A549 (cell line): Measurements from ENCODE around the gene NR4A2. TPM values are rescaled to one million over a fixed set of nuclear protein-coding genes. Genes with fewer than 3 reads are reported as not detected.

Source experiments
- ATAC-seq, 2 experiments: fragments of 200-7000 bp in 1 of 2; fragments of >200 bp in 1 of 2; cut with Nextera tagmentation in 1 of 2; cut with Tn5 transposase in 1 of 2; 3 replicates each; pipeline versions ENCODE4 v1.8.0 to v1.9.1; 2018 to 2020; ENCODE audit warnings: mild to moderate bottlenecking in 1 of 2, moderate library complexity in 1 of 2
- CTCF ChIA-PET: fragments of 300-600 bp; sonication (Branson Sonifier 250); formaldehyde crosslinking; extraction: SDS; loops from one replicate; lab custom pipeline; 2021; ENCODE audit warnings: antibody characterized with exemption, inconsistent platforms; lab: Yijun Ruan, JAX
- POLR2A ChIA-PET: fragments of 350-600 bp; formaldehyde crosslinking; extraction: SDS; loops from one replicate; lab custom pipeline; 2021; ENCODE audit warnings: antibody characterized with exemption, inconsistent platforms; lab: Yijun Ruan, JAX
- DNase-seq, 2 experiments: peaks; one replicate each; pipeline versions ENCODE4 v3.0.0 to v3.0.0-alpha.2; 2011 to 2016; ENCODE audit warnings: low read depth in 1 of 2, low spot score in 1 of 2
- FAIRE-seq: peaks from 2 replicates; lab custom pipeline; 2011; peaks lifted over from hg19 to GRCh38; lab: Jason Lieb, UNC
- H3K27ac ChIP-seq, 2 experiments: fragments of >200 bp; sonication (Bioruptor Twin); formaldehyde crosslinking; 3 replicates each; pipeline ENCODE4 v1.5.1; 2016 to 2017
- H3K4me1 ChIP-seq: fragments of >200 bp; sonication (Bioruptor Twin); formaldehyde crosslinking; 3 replicates; pipeline ENCODE4 v1.6.1; 2016
- H3K4me2 ChIP-seq: fragments of >200 bp; sonication (Bioruptor Twin); formaldehyde crosslinking; 3 replicates; pipeline ENCODE4 v1.6.1; 2016
- H3K4me3 ChIP-seq: fragments of >200 bp; sonication (Bioruptor Twin); formaldehyde crosslinking; 3 replicates; pipeline ENCODE4 v1.5.1; 2016
- H3K9me3 ChIP-seq: fragments of >200 bp; sonication (Bioruptor Twin); formaldehyde crosslinking; 3 replicates; pipeline ENCODE4 v1.6.1; 2016
- CBX2 ChIP-seq: fragments of 200-600 bp; sonication (generic); IDR thresholded peaks from 2 replicates; pipeline ENCODE4 v1.6.1; 2016; ENCODE audit warnings: low read depth, mild to moderate bottlenecking, borderline replicate concordance
- EP300 ChIP-seq, 2 experiments: fragments of >200 bp; sonication (Bioruptor Twin); formaldehyde crosslinking; IDR thresholded peaks; 2 replicates in 1 of 2; 3 replicates in 1 of 2; pipeline ENCODE4 v1.6.1; 2016 to 2017
- FOXS1 ChIP-seq: fragments of 250-450 bp; sonication (Bioruptor Pico); IDR thresholded peaks from 2 replicates; pipeline ENCODE4 v1.5.0; 2020; ENCODE audit warnings: mild to moderate bottlenecking, moderate library complexity
- HDAC2 ChIP-seq: fragments of 200-600 bp; sonication (generic); IDR thresholded peaks from 2 replicates; pipeline ENCODE4 v1.6.1; 2016
- HEYL ChIP-seq: fragments of 250-450 bp; sonication (Bioruptor Pico); IDR thresholded peaks from 2 replicates; pipeline ENCODE4 v1.8.0; 2021; ENCODE audit warnings: mild to moderate bottlenecking, moderate library complexity
- HOXA7 ChIP-seq: fragments of 250-450 bp; sonication (Bioruptor Pico); IDR thresholded peaks from 2 replicates; pipeline ENCODE4 v1.5.0; 2020; ENCODE audit warnings: mild to moderate bottlenecking, moderate library complexity
- HOXB13 ChIP-seq: fragments of 250-450 bp; sonication (Bioruptor Pico); IDR thresholded peaks from 2 replicates; pipeline ENCODE4 v1.5.0; 2020; ENCODE audit warnings: low read depth, mild to moderate bottlenecking, moderate library complexity
- KDM1A ChIP-seq: fragments of 200-600 bp; sonication (generic); IDR thresholded peaks from 2 replicates; pipeline ENCODE4 v1.6.1; 2016; ENCODE audit warnings: low read depth, mild to moderate bottlenecking
- KDM5A ChIP-seq: fragments of 200-600 bp; sonication (generic); IDR thresholded peaks from 2 replicates; pipeline ENCODE4 v1.6.1; 2016; ENCODE audit warnings: antibody characterized with exemption, mild to moderate bottlenecking
- MAFK ChIP-seq: fragments of 450-650 bp; IDR thresholded peaks from 2 replicates; pipeline ENCODE4 v1.6.1; 2014; ENCODE audit not compliant: partially characterized antibody
- MAZ ChIP-seq: fragments of 150-350 bp; IDR thresholded peaks from 2 replicates; pipeline ENCODE4 v1.6.1; 2014; ENCODE audit warnings: antibody characterized with exemption, low read depth, low read length, borderline replicate concordance
- POLR2AphosphoS2 ChIP-seq: conservative IDR thresholded peaks from 2 replicates; pipeline ENCODE4 v1.6.1; 2012; ENCODE audit warnings: low read length, improper control_type of control experiment, inconsistent platforms
- SREBF2 ChIP-seq: fragments of 450-650 bp; IDR thresholded peaks from 2 replicates; pipeline ENCODE4 v1.6.1; 2014; ENCODE audit warnings: mild to moderate bottlenecking, moderate library complexity
- TP53 ChIP-seq: fragments of 250-450 bp; sonication (Bioruptor Pico); IDR thresholded peaks from 2 replicates; pipeline ENCODE4 v1.5.0; 2021; ENCODE audit warnings: mild to moderate bottlenecking, moderate library complexity
- WGBS: methylation state at CpG from one replicate; pipeline ENCODE4 v1.1.6; 2017; ENCODE audit errors: missing lambda C conversion rate; 5-methylcytosine and 5-hydroxymethylcytosine counted together
- polyA plus RNA-seq, 4 experiments: library from polyadenylated mRNA; depleted of rRNA in 3 of 4; stranded (reverse); fragments of >200 nt; fragmentation: RNase III in 1 of 4; extraction: RNeasy Plus Mini Kit Qiagen cat#74134 plus additional on column Dnase treatment in 1 of 4; gene quantifications; 2 replicates in 3 of 4; 3 replicates in 1 of 4; pipeline ENCODE4 v1.2.3, GENCODE V29; 2011 to 2017
- TF ChIP-seq, protein P1 (sequence below): fragments of >200 bp; sonication (Bioruptor Twin); formaldehyde crosslinking; IDR thresholded peaks from 3 replicates; pipeline ENCODE4 v1.5.1; 2016
- TF ChIP-seq, protein P2 (sequence below): fragments of 150-350 bp; IDR thresholded peaks from 2 replicates; pipeline ENCODE4 v1.6.1; 2014; ENCODE audit warnings: low read depth, mild to moderate bottlenecking, low read length
- TF ChIP-seq, protein P3 (sequence below): fragments of 250-450 bp; sonication (Bioruptor Pico); IDR thresholded peaks from 2 replicates; pipeline ENCODE4 v1.5.0; 2021; ENCODE audit warnings: mild to moderate bottlenecking, moderate library complexity, borderline replicate concordance
- TF ChIP-seq, protein P4 (sequence below): IDR thresholded peaks from 2 replicates; pipeline ENCODE4 v1.6.1; 2012
- TF ChIP-seq, protein P5 (sequence below): fragments of 200-600 bp; sonication (generic); IDR thresholded peaks from 2 replicates; pipeline ENCODE4 v1.6.1; 2016; ENCODE audit warnings: antibody characterized with exemption, mild to moderate bottlenecking, moderate library complexity

Gene NR4A2
- polyA plus RNA-seq, 2 of the 4 experiments (the other 2 are of a cell fraction), result 2.3 to 9.7 TPM

DNA sequence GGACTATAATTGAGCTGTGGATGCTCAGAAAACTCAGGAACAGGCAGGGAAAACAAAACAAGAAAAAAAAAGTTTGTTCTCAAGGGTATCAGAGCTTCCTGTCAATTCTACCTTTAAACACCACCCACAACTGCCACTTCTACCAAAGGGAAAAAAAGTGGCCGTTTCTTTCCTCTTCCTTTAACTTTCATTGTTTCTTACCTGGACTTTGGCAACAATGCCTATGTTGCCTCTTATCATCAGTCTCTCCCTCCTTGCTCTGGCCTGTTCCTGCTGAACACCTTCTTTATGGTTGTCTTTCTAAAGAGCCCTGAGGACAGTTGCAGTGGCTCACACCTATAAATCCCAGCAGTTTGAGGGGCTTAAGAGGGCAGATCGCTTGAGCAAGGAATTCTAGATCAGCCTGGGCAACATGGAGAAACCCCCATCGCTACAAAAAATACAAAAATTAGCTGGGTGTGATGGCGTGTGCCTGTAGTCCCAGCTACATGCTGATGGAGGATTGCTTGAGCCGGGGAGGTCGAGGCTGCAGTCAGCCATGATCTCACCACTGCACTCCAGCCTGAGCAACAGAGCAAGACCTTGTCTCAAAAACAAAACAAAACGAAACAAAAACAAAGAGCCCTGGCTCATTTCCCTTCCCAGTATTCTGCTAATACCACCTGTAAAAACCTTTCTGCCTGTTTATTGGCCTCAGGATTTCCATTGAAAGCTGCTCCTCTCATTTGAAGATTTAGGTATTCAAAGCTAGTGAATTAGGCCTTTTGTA, 18.0 kb upstream of the NR4A2 start:
- POLR2A ChIA-PET, result interaction anchor here (1.2 kb wide), 1 partner anchor 8 kb away, joined by 3 read pairs; no protein-coding TSS in a partner anchor
- no peaks in the 10 kb centered on the region for H3K4me1 ChIP-seq
- FAIRE-seq (no peak), ATAC-seq (no peak), DNase-seq (no peak)
- H3K4me2 ChIP-seq, result no peak overlapping the region
- 71% methylated on average over 7 of the region's 7 CpGs for WGBS
- CTCF ChIA-PET, result interaction anchor here (1.8 to 2.6 kb wide), 2 partner anchors 15 to 18 kb away, joined by 4 to 9 read pairs; partner anchors contain the start of gene NR4A2
- TF ChIP-seq EP300 (IDR thresholded peaks at IDR 0.05) (no peak), HOXA7 (CRISPR knock-in tag) (no peak), CBX2 (no peak), TP53 (CRISPR knock-in tag) (no peak), MAZ (no peak), KDM1A (no peak), HOXB13 (CRISPR knock-in tag) (no peak), FOXS1 (no peak), HDAC2 (no peak)
- TF ChIP-seq, protein P1, sequence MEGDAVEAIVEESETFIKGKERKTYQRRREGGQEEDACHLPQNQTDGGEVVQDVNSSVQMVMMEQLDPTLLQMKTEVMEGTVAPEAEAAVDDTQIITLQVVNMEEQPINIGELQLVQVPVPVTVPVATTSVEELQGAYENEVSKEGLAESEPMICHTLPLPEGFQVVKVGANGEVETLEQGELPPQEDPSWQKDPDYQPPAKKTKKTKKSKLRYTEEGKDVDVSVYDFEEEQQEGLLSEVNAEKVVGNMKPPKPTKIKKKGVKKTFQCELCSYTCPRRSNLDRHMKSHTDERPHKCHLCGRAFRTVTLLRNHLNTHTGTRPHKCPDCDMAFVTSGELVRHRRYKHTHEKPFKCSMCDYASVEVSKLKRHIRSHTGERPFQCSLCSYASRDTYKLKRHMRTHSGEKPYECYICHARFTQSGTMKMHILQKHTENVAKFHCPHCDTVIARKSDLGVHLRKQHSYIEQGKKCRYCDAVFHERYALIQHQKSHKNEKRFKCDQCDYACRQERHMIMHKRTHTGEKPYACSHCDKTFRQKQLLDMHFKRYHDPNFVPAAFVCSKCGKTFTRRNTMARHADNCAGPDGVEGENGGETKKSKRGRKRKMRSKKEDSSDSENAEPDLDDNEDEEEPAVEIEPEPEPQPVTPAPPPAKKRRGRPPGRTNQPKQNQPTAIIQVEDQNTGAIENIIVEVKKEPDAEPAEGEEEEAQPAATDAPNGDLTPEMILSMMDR, result no peak
- TF ChIP-seq, protein P2, sequence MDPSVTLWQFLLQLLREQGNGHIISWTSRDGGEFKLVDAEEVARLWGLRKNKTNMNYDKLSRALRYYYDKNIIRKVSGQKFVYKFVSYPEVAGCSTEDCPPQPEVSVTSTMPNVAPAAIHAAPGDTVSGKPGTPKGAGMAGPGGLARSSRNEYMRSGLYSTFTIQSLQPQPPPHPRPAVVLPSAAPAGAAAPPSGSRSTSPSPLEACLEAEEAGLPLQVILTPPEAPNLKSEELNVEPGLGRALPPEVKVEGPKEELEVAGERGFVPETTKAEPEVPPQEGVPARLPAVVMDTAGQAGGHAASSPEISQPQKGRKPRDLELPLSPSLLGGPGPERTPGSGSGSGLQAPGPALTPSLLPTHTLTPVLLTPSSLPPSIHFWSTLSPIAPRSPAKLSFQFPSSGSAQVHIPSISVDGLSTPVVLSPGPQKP, result no peak
- TF ChIP-seq, protein P3, sequence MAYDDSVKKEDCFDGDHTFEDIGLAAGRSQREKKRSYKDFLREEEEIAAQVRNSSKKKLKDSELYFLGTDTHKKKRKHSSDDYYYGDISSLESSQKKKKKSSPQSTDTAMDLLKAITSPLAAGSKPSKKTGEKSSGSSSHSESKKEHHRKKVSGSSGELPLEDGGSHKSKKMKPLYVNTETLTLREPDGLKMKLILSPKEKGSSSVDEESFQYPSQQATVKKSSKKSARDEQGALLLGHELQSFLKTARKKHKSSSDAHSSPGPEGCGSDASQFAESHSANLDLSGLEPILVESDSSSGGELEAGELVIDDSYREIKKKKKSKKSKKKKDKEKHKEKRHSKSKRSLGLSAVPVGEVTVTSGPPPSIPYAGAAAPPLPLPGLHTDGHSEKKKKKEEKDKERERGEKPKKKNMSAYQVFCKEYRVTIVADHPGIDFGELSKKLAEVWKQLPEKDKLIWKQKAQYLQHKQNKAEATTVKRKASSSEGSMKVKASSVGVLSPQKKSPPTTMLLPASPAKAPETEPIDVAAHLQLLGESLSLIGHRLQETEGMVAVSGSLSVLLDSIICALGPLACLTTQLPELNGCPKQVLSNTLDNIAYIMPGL (CRISPR knock-in tag), result no peak
- no peak overlapping the region for H3K27ac ChIP-seq
- H3K4me3 ChIP-seq, result no peak overlapping the region
- no peaks in the 10 kb centered on the region for H3K9me3 ChIP-seq

DNA sequence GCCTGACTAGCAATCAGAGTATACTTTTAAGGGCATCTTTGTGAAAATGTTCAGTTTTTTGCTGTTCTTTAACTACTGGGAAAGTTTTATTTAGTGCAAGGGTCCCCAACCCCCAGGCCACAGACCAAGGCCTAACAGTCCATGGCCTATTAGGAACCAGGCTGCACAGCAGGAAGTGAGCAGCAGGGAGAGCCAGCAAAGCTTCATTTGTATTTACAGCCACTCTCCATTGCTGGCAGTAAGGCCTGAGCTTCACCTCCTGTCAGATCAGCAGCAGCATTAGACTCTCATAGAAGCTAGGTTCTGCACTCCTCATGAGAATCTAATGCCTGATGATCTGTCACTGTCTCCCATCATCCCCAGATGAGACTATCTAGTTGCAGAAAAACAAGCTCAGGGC, 17.1 kb upstream of the NR4A2 start:
- no peak overlapping the region for H3K4me2 ChIP-seq
- TF ChIP-seq MAFK (no peak), SREBF2 (no peak)
- TF ChIP-seq, protein P1, result no peak
- H3K4me3 ChIP-seq, result no peak overlapping the region
- no peak for FAIRE-seq
- DNase-seq, result no peak
- no peak overlapping the region for H3K27ac ChIP-seq
- no peak for ATAC-seq
- H3K9me3 ChIP-seq, result no peaks in the 10 kb centered on the region
- H3K4me1 ChIP-seq, result no peaks in the 10 kb centered on the region
- ChIA-PET CTCF (interaction anchor here (2.6 kb wide), 1 partner anchor 14 kb away, joined by 9 read pairs; no protein-coding TSS in a partner anchor), POLR2A (no interaction called here)

DNA sequence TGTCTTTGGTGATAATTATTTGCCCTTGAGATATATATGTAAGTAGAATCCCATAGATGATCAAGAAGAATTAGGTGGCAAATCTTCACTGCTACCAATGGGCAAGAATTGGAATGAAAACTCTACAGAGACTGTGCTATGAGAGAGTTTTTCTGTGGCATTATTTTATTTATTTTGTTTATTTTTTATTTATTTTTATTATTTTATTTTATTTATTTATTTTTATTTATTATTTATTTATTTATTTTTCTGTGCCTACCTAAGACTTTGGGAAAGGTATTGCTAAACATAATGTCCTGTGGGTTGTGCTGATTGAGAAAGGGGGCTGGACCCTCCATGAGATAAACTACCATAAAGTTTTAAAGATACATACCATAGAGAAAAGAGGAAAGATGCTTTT, 16.6 kb upstream of the NR4A2 start:
- no peaks in the 10 kb centered on the region for H3K9me3 ChIP-seq
- no peak overlapping the region for H3K27ac ChIP-seq
- ChIA-PET POLR2A (no interaction called here), CTCF (no interaction called here)
- TF ChIP-seq KDM5A (no peak), HEYL (CRISPR knock-in tag) (no peak), POLR2AphosphoS2 (no peak)
- TF ChIP-seq, protein P4, sequence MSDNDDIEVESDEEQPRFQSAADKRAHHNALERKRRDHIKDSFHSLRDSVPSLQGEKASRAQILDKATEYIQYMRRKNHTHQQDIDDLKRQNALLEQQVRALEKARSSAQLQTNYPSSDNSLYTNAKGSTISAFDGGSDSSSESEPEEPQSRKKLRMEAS, result no peak
- TF ChIP-seq, protein P5, sequence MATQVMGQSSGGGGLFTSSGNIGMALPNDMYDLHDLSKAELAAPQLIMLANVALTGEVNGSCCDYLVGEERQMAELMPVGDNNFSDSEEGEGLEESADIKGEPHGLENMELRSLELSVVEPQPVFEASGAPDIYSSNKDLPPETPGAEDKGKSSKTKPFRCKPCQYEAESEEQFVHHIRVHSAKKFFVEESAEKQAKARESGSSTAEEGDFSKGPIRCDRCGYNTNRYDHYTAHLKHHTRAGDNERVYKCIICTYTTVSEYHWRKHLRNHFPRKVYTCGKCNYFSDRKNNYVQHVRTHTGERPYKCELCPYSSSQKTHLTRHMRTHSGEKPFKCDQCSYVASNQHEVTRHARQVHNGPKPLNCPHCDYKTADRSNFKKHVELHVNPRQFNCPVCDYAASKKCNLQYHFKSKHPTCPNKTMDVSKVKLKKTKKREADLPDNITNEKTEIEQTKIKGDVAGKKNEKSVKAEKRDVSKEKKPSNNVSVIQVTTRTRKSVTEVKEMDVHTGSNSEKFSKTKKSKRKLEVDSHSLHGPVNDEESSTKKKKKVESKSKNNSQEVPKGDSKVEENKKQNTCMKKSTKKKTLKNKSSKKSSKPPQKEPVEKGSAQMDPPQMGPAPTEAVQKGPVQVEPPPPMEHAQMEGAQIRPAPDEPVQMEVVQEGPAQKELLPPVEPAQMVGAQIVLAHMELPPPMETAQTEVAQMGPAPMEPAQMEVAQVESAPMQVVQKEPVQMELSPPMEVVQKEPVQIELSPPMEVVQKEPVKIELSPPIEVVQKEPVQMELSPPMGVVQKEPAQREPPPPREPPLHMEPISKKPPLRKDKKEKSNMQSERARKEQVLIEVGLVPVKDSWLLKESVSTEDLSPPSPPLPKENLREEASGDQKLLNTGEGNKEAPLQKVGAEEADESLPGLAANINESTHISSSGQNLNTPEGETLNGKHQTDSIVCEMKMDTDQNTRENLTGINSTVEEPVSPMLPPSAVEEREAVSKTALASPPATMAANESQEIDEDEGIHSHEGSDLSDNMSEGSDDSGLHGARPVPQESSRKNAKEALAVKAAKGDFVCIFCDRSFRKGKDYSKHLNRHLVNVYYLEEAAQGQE, result no peak
- no peak overlapping the region for H3K4me2 ChIP-seq
- ATAC-seq (no peak), DNase-seq (no peak), FAIRE-seq (no peak)
- no peak overlapping the region for H3K4me3 ChIP-seq
- H3K4me1 ChIP-seq, result no peaks in the 10 kb centered on the region
